Measurements from ENCODE around the gene ZNF646. TPM values are rescaled to one million over a fixed set of nuclear protein-coding genes. Genes with fewer than 3 reads are reported as not detected.

The ZNF646 gene
- total RNA-seq, 1 experiment from 2014 or later, result 26.8 TPM

- TF ChIP-seq POLR2AphosphoS5 (IDR thresholded peaks at IDR 0.05; ENCODE audit: low read depth, low read length), result no peak
- TF ChIP-seq, protein P1, sequence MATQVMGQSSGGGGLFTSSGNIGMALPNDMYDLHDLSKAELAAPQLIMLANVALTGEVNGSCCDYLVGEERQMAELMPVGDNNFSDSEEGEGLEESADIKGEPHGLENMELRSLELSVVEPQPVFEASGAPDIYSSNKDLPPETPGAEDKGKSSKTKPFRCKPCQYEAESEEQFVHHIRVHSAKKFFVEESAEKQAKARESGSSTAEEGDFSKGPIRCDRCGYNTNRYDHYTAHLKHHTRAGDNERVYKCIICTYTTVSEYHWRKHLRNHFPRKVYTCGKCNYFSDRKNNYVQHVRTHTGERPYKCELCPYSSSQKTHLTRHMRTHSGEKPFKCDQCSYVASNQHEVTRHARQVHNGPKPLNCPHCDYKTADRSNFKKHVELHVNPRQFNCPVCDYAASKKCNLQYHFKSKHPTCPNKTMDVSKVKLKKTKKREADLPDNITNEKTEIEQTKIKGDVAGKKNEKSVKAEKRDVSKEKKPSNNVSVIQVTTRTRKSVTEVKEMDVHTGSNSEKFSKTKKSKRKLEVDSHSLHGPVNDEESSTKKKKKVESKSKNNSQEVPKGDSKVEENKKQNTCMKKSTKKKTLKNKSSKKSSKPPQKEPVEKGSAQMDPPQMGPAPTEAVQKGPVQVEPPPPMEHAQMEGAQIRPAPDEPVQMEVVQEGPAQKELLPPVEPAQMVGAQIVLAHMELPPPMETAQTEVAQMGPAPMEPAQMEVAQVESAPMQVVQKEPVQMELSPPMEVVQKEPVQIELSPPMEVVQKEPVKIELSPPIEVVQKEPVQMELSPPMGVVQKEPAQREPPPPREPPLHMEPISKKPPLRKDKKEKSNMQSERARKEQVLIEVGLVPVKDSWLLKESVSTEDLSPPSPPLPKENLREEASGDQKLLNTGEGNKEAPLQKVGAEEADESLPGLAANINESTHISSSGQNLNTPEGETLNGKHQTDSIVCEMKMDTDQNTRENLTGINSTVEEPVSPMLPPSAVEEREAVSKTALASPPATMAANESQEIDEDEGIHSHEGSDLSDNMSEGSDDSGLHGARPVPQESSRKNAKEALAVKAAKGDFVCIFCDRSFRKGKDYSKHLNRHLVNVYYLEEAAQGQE (IDR thresholded peaks at IDR 0.05; ENCODE audit: insufficient read depth in 1 of 2, low read depth in 2 of 2, low read length in 1 of 2), result no peak
- TF ChIP-seq SIN3A (IDR thresholded peaks at IDR 0.05; ENCODE audit: borderline replicate concordance, insufficient read depth, low read depth, low read length), result no peak
- TF ChIP-seq, protein P2, sequence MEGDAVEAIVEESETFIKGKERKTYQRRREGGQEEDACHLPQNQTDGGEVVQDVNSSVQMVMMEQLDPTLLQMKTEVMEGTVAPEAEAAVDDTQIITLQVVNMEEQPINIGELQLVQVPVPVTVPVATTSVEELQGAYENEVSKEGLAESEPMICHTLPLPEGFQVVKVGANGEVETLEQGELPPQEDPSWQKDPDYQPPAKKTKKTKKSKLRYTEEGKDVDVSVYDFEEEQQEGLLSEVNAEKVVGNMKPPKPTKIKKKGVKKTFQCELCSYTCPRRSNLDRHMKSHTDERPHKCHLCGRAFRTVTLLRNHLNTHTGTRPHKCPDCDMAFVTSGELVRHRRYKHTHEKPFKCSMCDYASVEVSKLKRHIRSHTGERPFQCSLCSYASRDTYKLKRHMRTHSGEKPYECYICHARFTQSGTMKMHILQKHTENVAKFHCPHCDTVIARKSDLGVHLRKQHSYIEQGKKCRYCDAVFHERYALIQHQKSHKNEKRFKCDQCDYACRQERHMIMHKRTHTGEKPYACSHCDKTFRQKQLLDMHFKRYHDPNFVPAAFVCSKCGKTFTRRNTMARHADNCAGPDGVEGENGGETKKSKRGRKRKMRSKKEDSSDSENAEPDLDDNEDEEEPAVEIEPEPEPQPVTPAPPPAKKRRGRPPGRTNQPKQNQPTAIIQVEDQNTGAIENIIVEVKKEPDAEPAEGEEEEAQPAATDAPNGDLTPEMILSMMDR (IDR thresholded peaks at IDR 0.05), result no peak
- TF ChIP-seq TCF7L2 (IDR thresholded peaks at IDR 0.05; ENCODE audit: low read depth, low read length), result no peak
- ChIA-PET CTCF (no interaction called here), POLR2A (no interaction called here)
- ATAC-seq, result no peak
- no TSS peak for BruUV-seq (replicated peaks)
- no peaks in the 10 kb centered on the region for H3K27me3 ChIP-seq (ENCODE audit: control insufficient read depth, insufficient read depth, low read length)
- no peaks in the 10 kb centered on the region for H3K9me3 ChIP-seq (ENCODE audit: control insufficient read depth, insufficient read depth, low read depth, low read length)
- DNase-seq (ENCODE audit: low read depth, low spot score), result no peak
- in situ Hi-C loops (cut with HindIII; ENCODE audit: low pct_unique_long_range_greater_than_20kb, low sequenced_read_pairs) (no loop called here), intact Hi-C loops (cut with micrococcal nuclease; ENCODE audit: unreplicated experiment) (no loop called here)
- no peak overlapping the region for H3K4me3 ChIP-seq (ENCODE audit: low read depth in 2 of 2, low read length in 2 of 2)
- H3K36me3 ChIP-seq (ENCODE audit: control insufficient read depth, insufficient read depth, low read length), result peaks cover 4% of the 10 kb centered on the region
- 0 out of 2 replicates have a peak, but pooled peaks cover 4% of the 10 kb centered on the region for H3K4me1 ChIP-seq (ENCODE audit: control insufficient read depth, insufficient read depth, low read length)
- H3K27ac ChIP-seq (ENCODE audit: low read length), result no peak overlapping the region
Observed at GRCh38 chr16:31079342-31079944, 5.2 kb downstream of the ZNF646 start.

DNA sequence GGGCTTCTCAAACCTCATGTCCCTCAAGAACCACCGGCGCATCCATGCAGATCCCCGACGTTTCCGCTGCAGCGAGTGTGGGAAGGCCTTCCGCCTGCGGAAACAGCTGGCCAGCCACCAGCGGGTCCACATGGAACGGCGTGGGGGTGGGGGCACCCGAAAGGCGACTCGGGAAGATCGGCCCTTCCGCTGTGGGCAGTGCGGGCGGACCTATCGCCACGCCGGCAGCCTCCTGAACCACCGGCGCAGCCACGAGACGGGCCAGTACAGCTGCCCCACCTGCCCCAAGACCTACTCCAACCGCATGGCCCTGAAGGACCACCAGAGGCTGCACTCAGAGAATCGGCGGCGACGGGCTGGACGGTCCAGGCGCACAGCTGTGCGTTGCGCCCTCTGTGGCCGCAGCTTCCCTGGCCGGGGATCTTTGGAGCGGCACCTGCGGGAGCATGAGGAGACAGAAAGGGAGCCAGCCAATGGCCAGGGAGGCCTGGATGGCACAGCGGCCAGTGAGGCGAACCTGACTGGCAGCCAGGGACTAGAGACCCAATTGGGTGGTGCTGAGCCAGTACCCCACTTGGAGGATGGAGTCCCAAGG is 5.9 kb downstream of the ZNF646 start:
- in situ Hi-C loops (cut with HindIII; ENCODE audit: low pct_unique_long_range_greater_than_20kb, low sequenced_read_pairs) (no loop called here), intact Hi-C loops (cut with micrococcal nuclease; ENCODE audit: unreplicated experiment) (no loop called here)
- ATAC-seq, result no peak
- TF ChIP-seq SIN3A (IDR thresholded peaks at IDR 0.05; ENCODE audit: borderline replicate concordance, insufficient read depth, low read depth, low read length) (no peak), POLR2AphosphoS5 (IDR thresholded peaks at IDR 0.05; ENCODE audit: low read depth, low read length) (no peak), TCF7L2 (IDR thresholded peaks at IDR 0.05; ENCODE audit: low read depth, low read length) (no peak)
- TF ChIP-seq, protein P1 (IDR thresholded peaks at IDR 0.05; ENCODE audit: insufficient read depth in 1 of 2, low read depth in 2 of 2, low read length in 1 of 2), result no peak
- TF ChIP-seq, protein P2 (IDR thresholded peaks at IDR 0.05), result no peak
- POLR2A ChIA-PET, result no interaction called here
- DNase-seq (ENCODE audit: low read depth, low spot score), result no peak
- Histone ChIP-seq H3K4me3 (ENCODE audit: low read depth in 2 of 2, low read length in 2 of 2) (no peak overlapping the region), H3K4me1 (ENCODE audit: control insufficient read depth, insufficient read depth, low read length) (0 out of 2 replicates have a peak, but pooled peaks cover 1% of the 10 kb centered on the region), H3K36me3 (ENCODE audit: control insufficient read depth, insufficient read depth, low read length) (no peaks in the 10 kb centered on the region; the same call in none of the 2 replicates), H3K27me3 (ENCODE audit: control insufficient read depth, insufficient read depth, low read length) (no peaks in the 10 kb centered on the region), H3K27ac (ENCODE audit: low read length) (no peak overlapping the region), H3K9me3 (ENCODE audit: control insufficient read depth, insufficient read depth, low read depth, low read length) (no peaks in the 10 kb centered on the region)
- BruUV-seq (replicated peaks), result no TSS peak
- CTCF ChIA-PET, result no interaction called here

All from Panc1 (cell line).